HepG2 (cell line): Measurements from ENCODE around the gene SPECC1L. TPM values are rescaled to one million over a fixed set of nuclear protein-coding genes. Genes with fewer than 3 reads are reported as not detected.

Source experiments
- ARNT2 ChIP-seq: sonication (generic); formaldehyde crosslinking; IDR thresholded peaks from 2 replicates; pipeline ENCODE4 v1.8.0; 2022; ENCODE audit warnings: mild to moderate bottlenecking, low read depth, missing genetic modification reagents, moderate library complexity
- CBFB ChIP-seq: sonication (generic); formaldehyde crosslinking; IDR thresholded peaks from 2 replicates; pipeline ENCODE4 v1.4.0; 2020; ENCODE audit warnings: missing genetic modification reagents
- FOXM1 ChIP-seq: sonication (generic); formaldehyde crosslinking; IDR thresholded peaks from 2 replicates; pipeline ENCODE4 v1.5.0; 2020; ENCODE audit warnings: missing genetic modification reagents
- GFI1 ChIP-seq: sonication (generic); formaldehyde crosslinking; IDR thresholded peaks from 2 replicates; pipeline ENCODE4 v1.5.0; 2020; ENCODE audit warnings: missing genetic modification reagents, mild to moderate bottlenecking, borderline replicate concordance
- HNRNPL ChIP-seq: fragments of 200-400 bp; formaldehyde crosslinking; IDR thresholded peaks from 2 replicates; pipeline ENCODE4 v1.6.1; 2017; ENCODE audit warnings: mild to moderate bottlenecking, low read depth, low read length
- HOXA9 ChIP-seq: sonication (generic); formaldehyde crosslinking; IDR thresholded peaks from 2 replicates; pipeline ENCODE4 v1.8.1; 2022; ENCODE audit warnings: missing genetic modification reagents, mild to moderate bottlenecking, moderate library complexity, borderline replicate concordance
- MBD4 ChIP-seq: IDR thresholded peaks from 2 replicates; pipeline ENCODE4 v1.6.1; 2012; ENCODE audit warnings: low read length, inconsistent platforms, borderline replicate concordance
- MXD1 ChIP-seq: sonication (generic); formaldehyde crosslinking; IDR thresholded peaks from 2 replicates; pipeline ENCODE4 v1.4.0; 2020; ENCODE audit warnings: mild to moderate bottlenecking, missing genetic modification reagents
- MXD3 ChIP-seq: IDR thresholded peaks from 2 replicates; pipeline ENCODE4 v1.6.1; 2016; ENCODE audit warnings: mild to moderate bottlenecking, missing biosample characterization, missing genetic modification reagents
- NCOA5 ChIP-seq: sonication (generic); formaldehyde crosslinking; IDR thresholded peaks from 2 replicates; pipeline ENCODE4 v1.4.0; 2020; ENCODE audit warnings: missing genetic modification reagents
- NFYC ChIP-seq: IDR thresholded peaks from 2 replicates; pipeline ENCODE4 v1.6.1; 2016; ENCODE audit warnings: missing genetic modification reagents, missing compliant biosample characterization
- NKX3-1 ChIP-seq: sonication (generic); formaldehyde crosslinking; IDR thresholded peaks from 2 replicates; pipeline ENCODE4 v1.5.0; 2020; ENCODE audit warnings: missing genetic modification reagents
- NR2C2 ChIP-seq: sonication (generic); formaldehyde crosslinking; IDR thresholded peaks from 2 replicates; pipeline ENCODE4 v1.4.0; 2020; ENCODE audit warnings: missing genetic modification reagents, mild to moderate bottlenecking, moderate library complexity, borderline replicate concordance
- PCBP1 ChIP-seq: fragments of 200-400 bp; formaldehyde crosslinking; IDR thresholded peaks from 2 replicates; pipeline ENCODE4 v1.6.1; 2017; ENCODE audit warnings: mild to moderate bottlenecking, low read depth, low read length, borderline replicate concordance
- PTBP1 ChIP-seq: fragments of 200-400 bp; formaldehyde crosslinking; IDR thresholded peaks from 2 replicates; pipeline ENCODE4 v1.6.1; 2018; ENCODE audit warnings: low read length, low read depth; ENCODE audit not compliant: poor library complexity, severe bottlenecking
- SAFB2 ChIP-seq: sonication (generic); formaldehyde crosslinking; IDR thresholded peaks from 2 replicates; pipeline ENCODE4 v1.5.1; 2020; ENCODE audit warnings: missing genetic modification reagents, low read depth, mild to moderate bottlenecking, borderline replicate concordance
- SIN3B ChIP-seq: fragments of 150-350 bp; IDR thresholded peaks from 2 replicates; pipeline ENCODE4 v1.6.1; 2014; ENCODE audit warnings: low read length
- SNAPC2 ChIP-seq: sonication (generic); formaldehyde crosslinking; IDR thresholded peaks from 2 replicates; pipeline ENCODE4 v1.8.1; 2022; ENCODE audit warnings: mild to moderate bottlenecking, missing genetic modification reagents
- ZBTB42 ChIP-seq: sonication (generic); formaldehyde crosslinking; IDR thresholded peaks from 2 replicates; pipeline ENCODE4 v1.5.0; 2020; ENCODE audit warnings: mild to moderate bottlenecking, missing genetic modification reagents
- ZFP82 ChIP-seq: sonication (generic); formaldehyde crosslinking; IDR thresholded peaks from 2 replicates; pipeline ENCODE4 v1.5.1; 2020; ENCODE audit warnings: mild to moderate bottlenecking, missing genetic modification reagents, borderline replicate concordance
- ZHX1 ChIP-seq: sonication (generic); formaldehyde crosslinking; IDR thresholded peaks from 2 replicates; pipeline ENCODE4 v1.8.1; 2022; ENCODE audit warnings: low read depth, mild to moderate bottlenecking, missing genetic modification reagents
- ZMYM3 ChIP-seq: sonication (generic); formaldehyde crosslinking; IDR thresholded peaks from 2 replicates; pipeline ENCODE4 v1.5.1; 2020; ENCODE audit warnings: mild to moderate bottlenecking, missing genetic modification reagents
- ZNF30 ChIP-seq: sonication (generic); formaldehyde crosslinking; IDR thresholded peaks from 2 replicates; pipeline ENCODE4 v1.5.0; 2020; ENCODE audit warnings: mild to moderate bottlenecking, missing genetic modification reagents
- ZNF335 ChIP-seq: sonication (generic); formaldehyde crosslinking; IDR thresholded peaks from 2 replicates; pipeline ENCODE4 v1.4.0; 2020; ENCODE audit warnings: missing genetic modification reagents
- ZNF577 ChIP-seq: sonication (generic); formaldehyde crosslinking; IDR thresholded peaks from 2 replicates; pipeline ENCODE4 v1.4.0; 2020; ENCODE audit warnings: mild to moderate bottlenecking, low read depth, missing genetic modification reagents, borderline replicate concordance
- ZNF775 ChIP-seq: sonication (generic); formaldehyde crosslinking; IDR thresholded peaks from 2 replicates; pipeline ENCODE4 v1.4.0; 2020; ENCODE audit warnings: missing genetic modification reagents, mild to moderate bottlenecking, moderate library complexity, borderline replicate concordance
- polyA plus RNA-seq, 8 experiments: library from polyadenylated mRNA; depleted of rRNA in 3 of 8; stranded (reverse) in 7 of 8; unstranded in 1 of 8; fragments of >200 nt; fragmentation: Illumina TruSeq in 4 of 8; extraction: Trizol in 4 of 8; gene quantifications; 2 replicates each; pipeline versions ENCODE4 v1.2.1 to v1.2.3, GENCODE V29; 2011 to 2016; ENCODE audit warnings: low read depth in 4 of 8, missing spikeins in 1 of 8, mixed read lengths in 1 of 8; ENCODE audit not compliant: insufficient read depth in 1 of 8
- total RNA-seq, 5 experiments: library from RNA; depleted of rRNA; stranded (reverse); fragments of >200 nt; fragmentation: Illumina TruSeq; extraction: Trizol; gene quantifications; 2 replicates each; pipeline ENCODE4 v1.2.3, GENCODE V29; 2016; ENCODE audit warnings: low read depth in 1 of 5

Gene SPECC1L
- total and polyA plus RNA-seq, 2 of the 13 experiments (the other 11 are each of a cell fraction or from before 2014, with no cell fraction given): 14.1 to 30.3 TPM

GRCh38 chr22:24420072-24420976, 149.7 kb downstream of the SPECC1L start (continued):
- no peak for TF ChIP-seq SNAPC2 (CRISPR knock-in tag)
- no peak for TF ChIP-seq SAFB2 (CRISPR knock-in tag)
- no peak for TF ChIP-seq ARNT2 (CRISPR knock-in tag)
- no peak for TF ChIP-seq NR2C2 (CRISPR knock-in tag)
- no peak for TF ChIP-seq ZNF30 (CRISPR knock-in tag)
- no peak for TF ChIP-seq NCOA5 (CRISPR knock-in tag)
- no peak for TF ChIP-seq ZNF775 (CRISPR knock-in tag)
- TF ChIP-seq ZHX1 (CRISPR knock-in tag): no peak; the same call in 1 of the 2 replicates
- TF ChIP-seq ZNF335: no peak
- no peak for TF ChIP-seq SIN3B
- no peak for TF ChIP-seq ZBTB42 (CRISPR knock-in tag)
- peak; percentile 18 for TF ChIP-seq PTBP1
- no peak for TF ChIP-seq GFI1 (CRISPR knock-in tag)
- no peak for TF ChIP-seq ZNF577
- peak; percentile 26; the same call in 1 of the 2 replicates for TF ChIP-seq MXD1 (CRISPR knock-in tag)
- TF ChIP-seq CBFB (CRISPR knock-in tag): no peak
- TF ChIP-seq FOXM1 (CRISPR knock-in tag): no peak
- no peak for TF ChIP-seq MXD3 (CRISPR knock-in tag)
- no peak for TF ChIP-seq PCBP1
- TF ChIP-seq ZMYM3 (CRISPR knock-in tag): no peak; the same call in none of the 2 replicates
- TF ChIP-seq HOXA9 (CRISPR knock-in tag): no peak
- TF ChIP-seq NKX3-1: no peak
- TF ChIP-seq HNRNPL: 0 out of 2 replicates have a peak, but pooled peaks have one; percentile 38
- TF ChIP-seq NFYC (CRISPR knock-in tag): no peak
- TF ChIP-seq MBD4: no peak
- no peak for TF ChIP-seq ZFP82 (CRISPR knock-in tag)
